GM12878 (cell line): Measurements from ENCODE around the gene ZNF407. TPM values are rescaled to one million over a fixed set of nuclear protein-coding genes. Genes with fewer than 3 reads are reported as not detected.

Experiments used
- ATAC-seq: fragments of 200-7000 bp; cut with Tn5 transposase; 3 replicates; pipeline ENCODE4 v1.9.1; 2020; ENCODE audit warnings: mild to moderate bottlenecking, moderate library complexity
- BruUV-seq: library from RNA; stranded (reverse); fragments of 400-500 nt; replicated peaks from 2 replicates; lab custom pipeline; 2021; lab: Mats Ljungman, UMichigan
- CTCF ChIA-PET: fragments of 300-600 bp; sonication (Branson Sonifier 250); formaldehyde crosslinking; extraction: SDS; loops from one replicate; lab custom pipeline; 2021; ENCODE audit warnings: inconsistent platforms; lab: Yijun Ruan, JAX
- POLR2A ChIA-PET: fragments of 350-600 bp; formaldehyde crosslinking; extraction: SDS; loops from one replicate; lab custom pipeline; 2021; ENCODE audit warnings: inconsistent platforms; lab: Charles Lee
- RAD21 ChIA-PET: fragments of 300-600 bp; sonication (Branson Sonifier 250); formaldehyde crosslinking; loops from one replicate; lab custom pipeline; 2023; ENCODE audit warnings: antibody characterized with exemption; ENCODE audit not compliant: unreplicated experiment; lab: Charles Lee
- SMC1A ChIA-PET: fragments of 300-600 bp; sonication (Branson Sonifier 250); formaldehyde crosslinking; loops from one replicate; lab custom pipeline; 2023; ENCODE audit not compliant: unreplicated experiment, uncharacterized antibody; lab: Charles Lee
- DNase-seq: peaks from one replicate; pipeline ENCODE4 v3.0.0-alpha.2; 2011; ENCODE audit warnings: low read depth, low spot score
- FAIRE-seq: peaks from 3 replicates; lab custom pipeline; 2011; peaks lifted over from hg19 to GRCh38; lab: Jason Lieb, UNC
- H2AFZ ChIP-seq: 2 replicates; pipeline ENCODE4 v1.6.0; 2011; ENCODE audit warnings: low read depth, low read length, control low read depth; ENCODE audit not compliant: control insufficient read depth
- H3K27ac ChIP-seq: 2 replicates; pipeline ENCODE4 v1.5.1; 2011; ENCODE audit warnings: control low read depth; ENCODE audit not compliant: control insufficient read depth, insufficient read depth
- H3K27me3 ChIP-seq, 2 experiments: replicated peaks in 1 of 2; 2 replicates each; pipeline versions ENCODE4 v1.6.0 to v1.6.1; 2011; ENCODE audit warnings: low read length in 1 of 2; ENCODE audit not compliant: control insufficient read depth in 2 of 2, insufficient read depth in 2 of 2
- H3K36me3 ChIP-seq, 2 experiments: 2 replicates each; pipeline ENCODE4 v1.5.1; 2011; ENCODE audit warnings: low read length in 1 of 2; ENCODE audit not compliant: control insufficient read depth in 2 of 2, insufficient read depth in 2 of 2
- H3K4me1 ChIP-seq: 2 replicates; pipeline ENCODE4 v1.6.1; 2011; ENCODE audit warnings: mild to moderate bottlenecking, low read length, moderate library complexity, mixed read lengths; ENCODE audit not compliant: control insufficient read depth, insufficient read depth
- H3K4me2 ChIP-seq: 2 replicates; pipeline ENCODE4 v1.6.0; 2011; ENCODE audit warnings: control low read depth; ENCODE audit not compliant: control insufficient read depth, insufficient read depth
- H3K4me3 ChIP-seq: fragments of 200-600 bp; sonication (generic); 2 replicates; pipeline ENCODE4 v1.5.1; 2016
- H3K79me2 ChIP-seq: 2 replicates; pipeline ENCODE4 v1.6.0; 2011; ENCODE audit warnings: low read length; ENCODE audit not compliant: control insufficient read depth, insufficient read depth
- H3K9ac ChIP-seq: 2 replicates; pipeline ENCODE4 v1.8.0; 2011; ENCODE audit warnings: low read length, control low read depth, mixed read lengths; ENCODE audit not compliant: control insufficient read depth, insufficient read depth
- H3K9me3 ChIP-seq: replicated peaks from 3 replicates; pipeline ENCODE4 v1.5.1; 2011; ENCODE audit warnings: mild to moderate bottlenecking, low read length; ENCODE audit not compliant: control insufficient read depth, insufficient read depth
- H4K20me1 ChIP-seq: 2 replicates; pipeline ENCODE4 v1.6.0; 2011; ENCODE audit not compliant: control insufficient read depth, insufficient read depth
- MEF2A ChIP-seq: IDR thresholded peaks from 2 replicates; pipeline ENCODE4 v1.6.1; 2011; ENCODE audit warnings: low read depth, mild to moderate bottlenecking, low read length, moderate library complexity; ENCODE audit not compliant: insufficient read depth
- MTA3 ChIP-seq: IDR thresholded peaks from 2 replicates; pipeline ENCODE4 v1.6.1; 2012; ENCODE audit warnings: low read length, inconsistent platforms, borderline replicate concordance
- POU2F2 ChIP-seq: IDR thresholded peaks from 3 replicates; pipeline ENCODE4 v1.6.1; 2011; ENCODE audit warnings: low read depth, mild to moderate bottlenecking, low read length, borderline replicate concordance
- ZBTB40 ChIP-seq: fragments of 450-650 bp; IDR thresholded peaks from 2 replicates; pipeline ENCODE4 v1.6.1; 2016; ENCODE audit warnings: mild to moderate bottlenecking, moderate library complexity, borderline replicate concordance
- WGBS: methylation state at CpG from one replicate; pipeline ENCODE4 v1.1.6; 2016; ENCODE audit warnings: low lambda C conversion rate; ENCODE audit not compliant: insufficient replicate concordance, insufficient coverage; ENCODE audit errors: missing lambda C conversion rate; 5-methylcytosine and 5-hydroxymethylcytosine counted together
- in situ Hi-C: fragments of 300-500 bp; cut with MboI; formaldehyde crosslinking; loops from 9 replicates; pipeline ENCODE4 v1.14.3; 2018; ENCODE audit warnings: mixed read lengths
- intact Hi-C: fragments of 100-400 bp; cut with micrococcal nuclease; formaldehyde crosslinking; loops from one replicate; pipeline ENCODE4 v1.14.2; 2022; ENCODE audit not compliant: unreplicated experiment
- polyA plus RNA-seq, 11 experiments: library from polyadenylated mRNA; depleted of rRNA in 4 of 11; unstranded in 6 of 11; stranded (reverse) in 5 of 11; fragments of >200 nt; fragmentation: Nextera tagmentation in 4 of 11; fragmentation: Illumina TruSeq in 1 of 11; extraction: Ambion mirVana in 4 of 11; extraction: Trizol in 1 of 11; gene quantifications; 1 replicate in 1 of 11; 2 replicates in 10 of 11; pipeline versions ENCODE4 v1.2.1 to v1.2.3, GENCODE V29; 2011 to 2016; ENCODE audit warnings: inconsistent platforms in 2 of 11, missing spikeins in 2 of 11, low read depth in 1 of 11
- total RNA-seq, 4 experiments: library from RNA; depleted of rRNA in 3 of 4; stranded (reverse); fragments of >200 nt in 3 of 4; fragmentation: Illumina TruSeq in 1 of 4; extraction: Trizol in 1 of 4; gene quantifications; 2 replicates each; pipeline versions ENCODE4 v1.2.1 to v1.2.3, GENCODE V29; 2013 to 2021

Gene ZNF407
- total and polyA plus RNA-seq, 10 of the 15 experiments (the other 5 are each of a cell fraction or from before 2014, with no cell fraction given) = 0.69 to 11.6 (median 5.3) TPM

- no peaks in the 10 kb centered on the region for H3K79me2 ChIP-seq
- no peak overlapping the region for H3K9ac ChIP-seq
- CTCF ChIA-PET = interaction anchor here (1.6 kb wide), 1 partner anchor 8 kb away, joined by 4 read pairs; no protein-coding TSS in a partner anchor
- POLR2A ChIA-PET = no interaction called here
- no peak overlapping the region for H3K27ac ChIP-seq
- no peaks in the 10 kb centered on the region for H4K20me1 ChIP-seq
- no peak for TF ChIP-seq MEF2A
- no peak for TF ChIP-seq MTA3
- TF ChIP-seq ZBTB40 = no peak
- no peak for TF ChIP-seq POU2F2
- intact Hi-C loops = no loop called here
- H3K36me3 ChIP-seq = no peaks in the 10 kb centered on the region
- ATAC-seq = no peak
- H3K9me3 ChIP-seq = no peaks in the 10 kb centered on the region
- no TSS peak for BruUV-seq
- H3K27me3 ChIP-seq = no peaks in the 10 kb centered on the region
- no peak overlapping the region for H2AFZ ChIP-seq
- SMC1A ChIA-PET = no interaction called here
- H3K4me1 ChIP-seq = no peaks in the 10 kb centered on the region
- in situ Hi-C loops = no loop called here
- RAD21 ChIA-PET = interaction anchor here (0.7 kb wide), 1 partner anchor 146 kb away, joined by 3 read pairs; no protein-coding TSS in a partner anchor
- no peak overlapping the region for H3K4me2 ChIP-seq
- DNase-seq = no peak
- no peak for FAIRE-seq
- H3K4me3 ChIP-seq = no peak overlapping the region
- 95% methylated on average over 8 of the region's 10 CpGs for WGBS
These were observed 451.2 kb downstream of the ZNF407 start for GRCh38 chr18:75048776-75049454.
